Left lung (tissue), 8 donors: ENCODE data around the gene ZNF24. TPM values are rescaled to one million over a fixed set of nuclear protein-coding genes. Genes with fewer than 3 reads are reported as not detected.

Experiments
- polyA plus RNA-seq, 6 donors: library from polyadenylated mRNA; unstranded; fragments of 120-200 nt; gene quantifications; one replicate each; pipeline ENCODE4 v1.2.1, GENCODE V29; 2013; ENCODE audit not compliant: insufficient read length in 6 of 6
- total RNA-seq, 2 donors: library from RNA; stranded (reverse); fragmentation: NEBNext Ultra II Directional; extraction: Animal tissue kit (Norgen Biotek cat#: 25700); gene quantifications; one replicate each; pipeline ENCODE4 v1.2.1, GENCODE V29; 2021
- donor health status: DM: no; HTN: yes; CAD: no.
- donor health status: DM: no; HTN: no; CAD: no.

The ZNF24 gene
- total and polyA plus RNA-seq, 8 donors: 48.9 to 68.9 (median 66.9) TPM

Other genes starting within 250 kb of the ZNF24 start
- gene ZNF397, start 103.4 kb downstream of the ZNF24 start, total RNA-seq: 10 to 100 TPM; 22.9 to 26.0 TPM
- 10 to 100 TPM; 74.7 to 93.9 (median 84.2) TPM for gene ZNF397, start 103.4 kb downstream of the ZNF24 start, polyA plus RNA-seq
- gene ZSCAN30, start 54.2 kb downstream of the ZNF24 start, total RNA-seq: 10 to 100 TPM; 15.0 to 16.1 TPM
- gene ZSCAN30, start 54.2 kb downstream of the ZNF24 start, polyA plus RNA-seq: 10 to 100 TPM; 50.9 to 68.7 (median 59.6) TPM
- 1 to 10 TPM; 3.2 to 3.5 TPM for gene ZNF396, start 32.9 kb upstream of the ZNF24 start, total RNA-seq
- gene ZNF396, start 32.9 kb upstream of the ZNF24 start, polyA plus RNA-seq: 1 to 10 TPM; 2.4 to 3.9 (median 3.2) TPM
- 10 to 100 TPM; 27.0 to 28.0 TPM for gene INO80C, start 153.5 kb upstream of the ZNF24 start, total RNA-seq
- 10 to 100 TPM; 32.9 to 41.6 (median 36.8) TPM for gene INO80C, start 153.5 kb upstream of the ZNF24 start, polyA plus RNA-seq
- 100 to 1,000 TPM in 1 of 2 donors, 10 to 100 TPM in 1; 82.5 to 109 TPM for gene GALNT1, start 237.3 kb upstream of the ZNF24 start, total RNA-seq
- gene GALNT1, start 237.3 kb upstream of the ZNF24 start, polyA plus RNA-seq: 100 to 1,000 TPM in 5 of 6 donors, 10 to 100 TPM in 1; 93.1 to 110 (median 107) TPM